ENCODE results near the gene ZNF182.
A peak's percentile ranks its signal among the peaks of the same experiment; 100 is the strongest.

The ZNF182 gene

DNA sequence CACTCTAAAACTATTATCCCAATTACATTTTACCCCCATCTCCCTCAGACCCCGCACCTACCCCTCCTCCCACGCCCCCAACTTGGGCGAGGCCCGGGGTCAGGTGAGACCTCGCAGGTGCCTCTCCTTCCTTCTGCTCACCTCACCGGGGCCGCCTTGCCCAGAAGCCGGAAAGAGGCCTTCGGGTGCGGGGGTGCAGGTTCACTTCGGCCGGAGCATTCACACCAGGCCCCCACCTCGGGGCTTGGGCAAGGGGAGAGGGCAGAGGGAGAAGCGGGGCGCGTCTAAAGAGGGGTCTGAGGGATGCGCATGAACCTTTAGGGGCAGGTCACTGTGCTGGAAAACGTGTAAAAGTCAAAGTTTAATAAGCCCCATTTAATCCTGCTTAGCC, 427 bp downstream of the ZNF182 start:
- peak overlapping the region; percentile 59 for H3K27ac ChIP-seq
- TF ChIP-seq, protein P1, sequence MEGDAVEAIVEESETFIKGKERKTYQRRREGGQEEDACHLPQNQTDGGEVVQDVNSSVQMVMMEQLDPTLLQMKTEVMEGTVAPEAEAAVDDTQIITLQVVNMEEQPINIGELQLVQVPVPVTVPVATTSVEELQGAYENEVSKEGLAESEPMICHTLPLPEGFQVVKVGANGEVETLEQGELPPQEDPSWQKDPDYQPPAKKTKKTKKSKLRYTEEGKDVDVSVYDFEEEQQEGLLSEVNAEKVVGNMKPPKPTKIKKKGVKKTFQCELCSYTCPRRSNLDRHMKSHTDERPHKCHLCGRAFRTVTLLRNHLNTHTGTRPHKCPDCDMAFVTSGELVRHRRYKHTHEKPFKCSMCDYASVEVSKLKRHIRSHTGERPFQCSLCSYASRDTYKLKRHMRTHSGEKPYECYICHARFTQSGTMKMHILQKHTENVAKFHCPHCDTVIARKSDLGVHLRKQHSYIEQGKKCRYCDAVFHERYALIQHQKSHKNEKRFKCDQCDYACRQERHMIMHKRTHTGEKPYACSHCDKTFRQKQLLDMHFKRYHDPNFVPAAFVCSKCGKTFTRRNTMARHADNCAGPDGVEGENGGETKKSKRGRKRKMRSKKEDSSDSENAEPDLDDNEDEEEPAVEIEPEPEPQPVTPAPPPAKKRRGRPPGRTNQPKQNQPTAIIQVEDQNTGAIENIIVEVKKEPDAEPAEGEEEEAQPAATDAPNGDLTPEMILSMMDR (IDR thresholded peaks at IDR 0.05), result no peak
- no peak for TF ChIP-seq ZFX (IDR thresholded peaks at IDR 0.05; ENCODE audit: borderline replicate concordance)

DNA sequence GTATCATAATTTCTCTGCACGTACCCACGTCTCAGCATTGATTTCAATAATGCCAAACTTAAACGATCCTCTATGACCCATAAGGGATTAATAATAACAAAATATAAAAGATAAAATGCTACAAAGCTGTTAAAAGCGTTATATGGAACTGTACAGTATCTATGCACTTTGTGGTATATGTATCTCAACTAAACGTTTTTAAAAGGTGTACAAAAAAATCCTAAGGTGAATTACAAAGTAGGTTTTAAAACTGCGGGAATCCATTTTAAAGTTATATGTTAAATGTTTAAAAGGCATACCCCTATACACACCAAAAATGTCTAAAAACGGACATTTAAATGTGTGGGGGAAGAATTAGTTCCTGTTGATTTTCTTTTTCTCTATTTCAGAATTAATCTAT, 860 bp downstream of the ZNF182 start:
- H3K27ac ChIP-seq, result no peak overlapping the region
- TF ChIP-seq ZFX (IDR thresholded peaks at IDR 0.05; ENCODE audit: borderline replicate concordance), result no peak
- TF ChIP-seq, protein P1 (IDR thresholded peaks at IDR 0.05), result no peak

DNA sequence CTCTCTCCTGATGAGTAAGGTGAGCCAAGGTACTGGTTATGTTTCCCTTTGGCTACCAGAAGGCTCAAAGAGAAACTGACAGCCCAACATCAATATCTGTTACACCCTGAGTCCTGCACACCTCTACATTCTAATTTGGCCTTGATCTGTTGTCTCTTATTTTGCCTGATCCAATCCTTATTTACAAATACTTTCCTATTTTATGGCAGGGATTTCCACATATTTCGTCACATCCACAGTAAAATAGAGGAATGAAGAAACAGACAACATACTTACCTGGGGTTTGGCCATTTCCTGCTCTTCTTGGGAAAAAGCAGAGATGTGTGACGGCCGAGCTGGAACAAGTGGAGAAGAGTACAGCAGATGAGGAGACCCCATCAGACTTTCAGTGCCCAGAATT, 1.5 kb downstream of the ZNF182 start:
- TF ChIP-seq ZFX (IDR thresholded peaks at IDR 0.05; ENCODE audit: borderline replicate concordance), result no peak
- TF ChIP-seq, protein P1 (IDR thresholded peaks at IDR 0.05), result no peak
- no peak overlapping the region for H3K27ac ChIP-seq

DNA sequence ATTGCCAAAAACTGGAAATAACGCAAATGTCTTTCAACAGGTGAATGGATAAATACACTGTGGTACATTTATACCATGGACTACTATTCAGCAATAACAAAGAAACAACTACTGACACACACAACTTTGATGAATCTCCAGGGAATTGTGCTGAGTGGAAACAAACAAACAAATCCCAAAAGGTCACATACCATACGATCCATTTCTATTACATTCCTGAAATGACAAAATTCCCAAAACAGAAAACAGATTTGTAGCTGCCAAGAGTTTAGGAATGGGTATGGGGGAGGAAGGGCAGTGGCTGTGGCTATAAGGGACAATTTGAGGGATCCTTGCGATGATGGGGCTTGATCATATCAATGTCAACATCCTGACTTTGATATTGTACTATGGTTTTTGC, 2.5 kb downstream of the ZNF182 start:
- TF ChIP-seq, protein P1 (IDR thresholded peaks at IDR 0.05), result no peak
- no peak for TF ChIP-seq ZFX (IDR thresholded peaks at IDR 0.05; ENCODE audit: borderline replicate concordance)
- no peak overlapping the region for H3K27ac ChIP-seq

DNA sequence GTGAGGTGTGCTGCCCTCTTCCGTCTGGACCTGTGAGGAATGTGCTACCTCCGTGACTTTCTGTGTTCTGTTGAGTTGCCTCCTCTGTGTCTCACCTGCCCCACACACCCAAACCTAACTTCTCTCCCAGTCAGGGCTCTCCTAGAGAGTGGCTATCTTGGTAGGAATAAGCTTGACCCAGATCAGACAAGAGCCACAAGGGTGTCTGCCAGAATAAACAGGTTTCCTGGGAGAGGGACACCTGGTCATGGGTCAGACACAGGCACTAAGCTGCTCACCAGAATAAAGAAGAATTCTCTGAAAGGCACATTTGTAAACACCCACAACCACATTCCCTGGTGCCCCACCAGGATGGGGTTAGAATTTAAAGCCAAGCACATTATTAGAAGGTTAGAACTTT, 11.1 kb downstream of the ZNF182 start:
- no peak overlapping the region for H3K27ac ChIP-seq
- TF ChIP-seq ZFX (IDR thresholded peaks at IDR 0.05; ENCODE audit: borderline replicate concordance), result no peak
- TF ChIP-seq, protein P1 (IDR thresholded peaks at IDR 0.05), result no peak

DNA sequence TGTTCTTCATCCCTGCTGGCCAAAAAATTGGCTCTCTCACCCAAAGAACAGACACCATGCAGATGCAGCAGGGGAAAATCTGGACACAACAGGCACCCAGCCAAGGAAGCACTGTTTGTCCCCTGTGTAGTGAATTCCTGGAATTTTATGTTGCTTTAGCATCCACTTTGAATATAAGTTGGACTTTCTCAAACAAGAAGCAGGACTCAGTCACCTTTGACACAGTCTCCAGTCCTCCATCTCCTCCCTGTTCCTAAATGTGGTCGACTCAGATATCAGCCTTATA, 11.8 kb downstream of the ZNF182 start:
- H3K27ac ChIP-seq, result no peak overlapping the region
- TF ChIP-seq, protein P1 (IDR thresholded peaks at IDR 0.05), result no peak
- no peak for TF ChIP-seq ZFX (IDR thresholded peaks at IDR 0.05; ENCODE audit: borderline replicate concordance)

DNA sequence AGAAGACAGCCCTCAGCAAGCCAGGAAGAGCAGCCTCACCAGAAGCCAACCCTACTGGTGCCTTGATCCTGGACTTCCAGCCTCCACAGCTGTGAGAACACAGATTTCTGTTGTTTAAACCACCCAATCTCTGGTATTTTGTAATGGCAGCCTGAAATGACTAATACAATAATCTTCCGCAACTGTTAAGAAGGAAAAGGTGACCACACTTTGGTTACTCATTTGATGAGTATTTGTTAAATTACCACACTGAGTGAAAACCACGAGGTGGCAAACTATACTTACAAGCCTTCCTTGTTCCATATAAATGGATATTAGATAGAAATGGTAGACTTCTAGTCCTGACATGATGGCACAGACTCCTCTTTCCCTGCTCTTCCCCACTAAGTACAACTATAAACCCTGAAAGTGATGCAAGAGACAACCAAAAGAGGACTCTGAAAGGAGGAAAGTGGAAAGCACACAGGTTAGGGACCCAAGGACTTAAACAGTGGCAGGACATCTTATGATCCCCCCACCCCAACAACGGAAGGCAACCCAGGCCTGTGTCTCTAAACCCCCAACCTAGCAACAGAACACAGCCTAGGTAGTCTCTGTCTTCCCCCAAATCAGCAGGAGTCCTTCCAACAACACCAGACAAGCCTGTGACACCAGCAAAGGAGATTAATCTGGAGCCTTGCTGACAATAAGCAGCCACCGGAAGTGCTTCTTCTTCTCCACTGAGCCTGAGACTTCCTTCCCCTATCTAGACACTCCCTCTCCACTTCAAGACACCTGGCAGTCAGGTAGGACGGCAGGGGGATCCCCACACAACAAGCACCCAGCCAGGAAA, 12.3 kb downstream of the ZNF182 start:
- TF ChIP-seq, protein P1 (IDR thresholded peaks at IDR 0.05), result no peak
- TF ChIP-seq ZFX (IDR thresholded peaks at IDR 0.05; ENCODE audit: borderline replicate concordance), result no peak
- H3K27ac ChIP-seq, result no peak overlapping the region

Data from 22Rv1 (cell line).